DND-41 (cell line): ENCODE results near the gene TCF23.

Experiments used
- EZH2 ChIP-seq: IDR thresholded peaks from 3 replicates; pipeline ENCODE4 v1.6.1; 2012; ENCODE audit warnings: borderline replicate concordance, low read depth, mild to moderate bottlenecking, moderate library complexity, low read length, inconsistent platforms; ENCODE audit not compliant: severe bottlenecking
- TF ChIP-seq, protein P1 (sequence below): IDR thresholded peaks from 2 replicates; pipeline ENCODE4 v1.5.1; 2012; ENCODE audit warnings: borderline replicate concordance, low read length, moderate library complexity, mild to moderate bottlenecking; ENCODE audit not compliant: poor library complexity, severe bottlenecking; ENCODE audit errors: extremely low read depth

DNA sequence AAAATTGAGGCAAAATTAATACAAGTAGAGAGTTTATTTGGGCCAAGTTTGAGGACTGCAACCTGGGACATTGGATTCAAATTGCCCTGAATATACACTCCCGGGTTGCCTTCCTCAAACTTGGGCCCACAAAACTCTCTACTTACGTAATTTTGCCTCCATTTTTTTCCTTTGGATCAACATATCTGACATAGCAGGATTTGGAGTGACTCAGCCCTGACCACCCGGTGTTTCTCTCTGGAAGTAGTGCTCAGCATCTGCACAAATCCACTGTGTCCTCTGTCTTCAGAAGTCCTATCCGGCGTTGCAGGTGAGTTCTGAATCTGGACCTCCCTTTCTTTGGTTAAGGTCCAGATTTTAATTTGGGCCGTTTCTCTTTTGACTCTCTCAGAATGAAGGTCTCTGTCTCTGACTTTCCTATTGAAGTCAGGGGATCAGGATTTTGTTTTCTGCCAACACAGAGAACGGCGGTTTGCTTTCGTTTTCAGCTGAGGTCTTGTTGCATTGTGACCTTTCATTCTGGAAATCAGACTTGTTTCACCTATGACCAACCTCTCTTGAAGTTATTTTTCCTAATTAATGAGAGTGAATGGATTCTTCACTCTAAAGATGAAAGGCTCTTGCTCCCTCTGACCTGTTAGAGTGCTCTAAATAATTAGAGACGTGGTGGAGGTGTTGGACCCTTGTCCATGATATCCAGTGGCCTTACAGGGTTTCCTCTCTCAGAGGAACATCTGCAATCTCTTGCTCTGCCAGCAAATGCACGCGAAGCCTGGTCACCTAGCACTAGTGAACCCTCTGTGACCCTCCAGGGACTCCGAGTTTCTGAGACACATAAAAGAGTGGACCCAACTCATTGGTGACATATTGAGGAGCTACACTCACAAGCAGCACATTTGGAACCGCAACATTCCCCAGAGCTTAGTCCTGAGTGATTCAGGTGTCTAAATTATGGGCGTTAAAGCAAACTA is 13.6 kb downstream of the TCF23 start:
- TF ChIP-seq, protein P1, sequence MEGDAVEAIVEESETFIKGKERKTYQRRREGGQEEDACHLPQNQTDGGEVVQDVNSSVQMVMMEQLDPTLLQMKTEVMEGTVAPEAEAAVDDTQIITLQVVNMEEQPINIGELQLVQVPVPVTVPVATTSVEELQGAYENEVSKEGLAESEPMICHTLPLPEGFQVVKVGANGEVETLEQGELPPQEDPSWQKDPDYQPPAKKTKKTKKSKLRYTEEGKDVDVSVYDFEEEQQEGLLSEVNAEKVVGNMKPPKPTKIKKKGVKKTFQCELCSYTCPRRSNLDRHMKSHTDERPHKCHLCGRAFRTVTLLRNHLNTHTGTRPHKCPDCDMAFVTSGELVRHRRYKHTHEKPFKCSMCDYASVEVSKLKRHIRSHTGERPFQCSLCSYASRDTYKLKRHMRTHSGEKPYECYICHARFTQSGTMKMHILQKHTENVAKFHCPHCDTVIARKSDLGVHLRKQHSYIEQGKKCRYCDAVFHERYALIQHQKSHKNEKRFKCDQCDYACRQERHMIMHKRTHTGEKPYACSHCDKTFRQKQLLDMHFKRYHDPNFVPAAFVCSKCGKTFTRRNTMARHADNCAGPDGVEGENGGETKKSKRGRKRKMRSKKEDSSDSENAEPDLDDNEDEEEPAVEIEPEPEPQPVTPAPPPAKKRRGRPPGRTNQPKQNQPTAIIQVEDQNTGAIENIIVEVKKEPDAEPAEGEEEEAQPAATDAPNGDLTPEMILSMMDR: no peak
- no peak for TF ChIP-seq EZH2
